IPS-11a (cell line): ENCODE results near the gene DPEP3.

Experiments used
- H3K4me3 ChIP-seq: one replicate; pipeline ENCODE4 v1.5.1; 2013; ENCODE audit warnings: low read depth, low read length, control low read depth

DPEP3 gene

DNA sequence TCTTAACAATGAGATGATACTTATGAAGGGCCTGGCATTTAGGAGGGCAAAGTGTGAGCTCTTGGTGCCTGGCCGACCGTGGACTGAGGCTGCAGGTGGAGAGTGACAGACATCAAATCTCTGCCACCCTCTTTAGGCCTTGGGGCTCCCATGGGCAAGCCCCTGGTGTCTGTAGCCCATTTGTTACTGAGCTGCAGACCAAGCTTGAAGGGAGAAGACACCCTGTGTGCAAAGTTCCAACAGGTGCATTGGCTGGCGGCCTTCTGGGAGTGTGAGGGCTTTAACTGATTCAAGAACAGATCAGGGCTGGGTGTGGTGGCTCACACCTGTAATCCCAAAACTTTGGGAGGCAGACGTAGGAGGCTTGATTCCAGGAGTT is 47.8 kb downstream of the DPEP3 start:
- no peak overlapping the region for H3K4me3 ChIP-seq

DNA sequence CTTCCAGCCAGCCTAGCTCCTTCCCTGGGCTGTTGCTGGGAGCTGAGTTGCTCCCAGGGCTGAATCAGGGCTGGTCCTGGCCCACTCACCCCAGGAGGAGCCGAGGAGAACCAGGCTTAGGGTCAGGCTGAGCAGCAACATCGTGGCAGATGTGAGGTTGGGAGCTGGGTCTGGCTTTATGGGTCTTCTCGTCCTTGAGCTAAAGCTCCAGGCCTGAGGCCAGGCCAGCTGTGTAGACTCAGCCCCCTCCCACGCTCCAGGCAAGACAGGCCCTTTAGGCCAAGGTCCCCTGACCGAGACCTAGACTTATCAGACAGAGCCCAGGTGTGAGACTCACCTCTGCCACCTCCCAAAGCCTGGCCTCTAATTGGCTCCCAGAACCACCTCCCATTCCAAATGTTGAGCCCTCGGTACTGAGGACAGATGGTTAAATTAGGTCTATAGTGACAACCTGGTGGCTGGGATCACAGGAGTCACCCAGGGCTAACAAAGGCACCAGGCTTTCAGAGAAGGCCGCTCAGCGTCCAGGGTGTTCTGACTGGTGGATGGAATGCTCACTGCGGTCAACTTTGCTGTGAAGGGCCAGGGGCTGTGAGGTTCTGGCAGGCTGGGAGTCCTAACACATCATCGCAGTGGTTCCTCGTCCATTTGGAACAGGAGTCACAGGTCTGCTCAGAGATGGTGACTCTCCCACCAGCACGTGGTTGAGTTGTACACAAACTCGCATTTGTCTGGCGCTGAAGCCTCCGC is 48.4 kb downstream of the DPEP3 start, which contains the start of gene CTRL:
CTRL (minus strand) TSS at position 151 of the 750 bp plus-strand sequence; CDS start at position 141, 10 bp downstream.
- no peak within 1 kb of the TSS for H3K4me3 ChIP-seq

DNA sequence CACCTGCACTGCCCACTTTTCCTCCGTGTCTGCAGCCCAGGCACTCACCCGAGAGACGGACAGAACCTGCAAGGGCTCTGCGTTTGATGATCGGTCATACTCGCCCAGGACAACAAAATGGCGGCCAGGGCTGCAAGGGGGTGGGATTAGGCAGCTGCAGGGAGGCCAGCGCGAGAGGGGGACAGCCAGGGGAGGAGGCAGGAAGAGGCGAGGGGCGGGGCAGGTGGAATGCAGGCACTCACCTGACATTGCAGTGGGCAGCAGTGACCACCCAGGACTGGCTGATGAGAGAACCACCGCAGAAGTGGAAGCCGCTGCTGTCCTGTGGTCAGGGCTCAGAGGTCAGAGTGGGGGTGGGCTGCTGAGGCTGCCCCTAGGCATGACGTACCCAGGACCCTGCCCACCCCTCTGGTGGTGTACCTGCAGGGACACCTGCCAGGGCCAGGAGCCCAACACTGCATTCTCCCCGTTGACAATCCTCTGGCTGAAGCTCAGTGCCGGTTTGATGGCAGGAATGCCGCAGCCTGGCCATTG is 49.6 kb downstream of the DPEP3 start:
- no peak overlapping the region for H3K4me3 ChIP-seq

DNA sequence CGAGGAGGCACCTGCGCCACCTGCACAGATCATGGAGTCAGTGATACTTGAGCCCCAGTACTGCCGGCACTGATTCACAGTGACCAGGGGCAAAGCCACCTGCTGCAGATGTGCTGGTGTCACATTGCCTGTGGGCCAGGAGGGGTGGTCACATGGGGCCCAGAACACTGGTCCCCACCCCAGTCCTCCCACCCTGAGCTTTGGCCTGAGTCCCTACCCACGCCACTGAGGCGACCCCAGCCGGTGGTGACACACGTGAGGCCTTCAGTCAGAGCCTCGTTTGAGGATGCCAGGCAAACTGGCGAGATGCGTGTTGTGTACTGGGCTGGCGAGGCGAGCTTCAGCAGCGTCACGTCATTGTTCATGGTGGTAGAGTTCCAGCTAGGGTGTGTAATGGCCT is 50.1 kb downstream of the DPEP3 start:
- no peak overlapping the region for H3K4me3 ChIP-seq

DNA sequence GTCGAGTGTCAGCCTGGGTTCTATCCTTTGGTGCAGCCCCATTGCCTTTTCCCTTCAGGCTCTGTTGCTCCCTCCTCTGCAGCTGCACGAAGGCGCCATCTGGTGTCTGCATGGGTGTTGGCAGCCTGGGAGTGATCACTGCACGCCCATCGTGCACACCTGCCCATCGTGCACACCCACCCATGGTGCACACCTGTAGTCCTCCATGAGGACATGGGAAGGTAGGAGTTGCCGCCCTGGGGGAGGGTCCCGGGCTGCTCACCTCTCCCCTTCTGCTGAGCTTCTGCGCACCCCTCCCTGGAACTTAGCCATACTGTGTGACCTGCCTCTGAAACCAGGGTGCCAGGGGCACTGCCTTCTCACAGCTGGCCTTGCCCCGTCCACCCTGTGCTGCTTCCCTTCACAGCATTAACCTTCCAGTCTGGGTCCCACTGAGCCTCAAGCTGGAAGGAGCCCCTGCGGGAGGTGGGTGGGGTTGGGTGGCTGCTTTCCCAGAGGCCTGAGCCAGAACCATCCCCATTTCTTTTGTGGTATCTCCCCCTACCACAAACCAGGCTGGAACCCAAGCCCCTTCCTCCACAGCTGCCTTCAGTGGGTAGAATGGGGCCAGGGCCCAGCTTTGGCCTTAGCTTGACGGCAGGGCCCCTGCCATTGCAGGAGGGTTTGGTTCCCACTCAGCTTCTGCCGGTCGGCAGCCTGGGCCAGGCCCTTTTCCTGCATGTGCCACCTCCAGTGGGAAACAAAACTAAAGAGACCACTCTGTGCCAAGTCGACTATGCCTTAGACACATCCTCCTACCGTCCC is 51.5 kb downstream of the DPEP3 start:
- H3K4me3 ChIP-seq = no peak overlapping the region

DNA sequence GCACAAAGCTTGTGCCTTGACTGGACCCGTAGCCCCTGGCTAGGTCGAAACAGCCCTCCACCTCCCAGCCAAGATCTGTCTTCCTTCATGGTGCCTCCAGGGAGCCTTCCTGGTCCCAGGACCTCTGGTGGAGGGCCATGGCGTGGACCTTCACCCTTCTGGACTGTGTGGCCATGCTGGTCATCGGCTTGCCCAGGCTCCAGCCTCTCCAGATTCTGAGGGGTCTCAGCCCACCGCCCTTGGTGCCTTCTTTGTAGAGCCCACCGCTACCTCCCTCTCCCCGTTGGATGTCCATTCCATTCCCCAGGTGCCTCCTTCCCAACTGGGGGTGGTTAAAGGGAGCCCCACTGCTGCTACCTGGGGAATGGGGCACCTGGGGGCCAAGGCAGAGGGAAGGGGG is 52.2 kb downstream of the DPEP3 start:
- H3K4me3 ChIP-seq = no peak overlapping the region

DNA sequence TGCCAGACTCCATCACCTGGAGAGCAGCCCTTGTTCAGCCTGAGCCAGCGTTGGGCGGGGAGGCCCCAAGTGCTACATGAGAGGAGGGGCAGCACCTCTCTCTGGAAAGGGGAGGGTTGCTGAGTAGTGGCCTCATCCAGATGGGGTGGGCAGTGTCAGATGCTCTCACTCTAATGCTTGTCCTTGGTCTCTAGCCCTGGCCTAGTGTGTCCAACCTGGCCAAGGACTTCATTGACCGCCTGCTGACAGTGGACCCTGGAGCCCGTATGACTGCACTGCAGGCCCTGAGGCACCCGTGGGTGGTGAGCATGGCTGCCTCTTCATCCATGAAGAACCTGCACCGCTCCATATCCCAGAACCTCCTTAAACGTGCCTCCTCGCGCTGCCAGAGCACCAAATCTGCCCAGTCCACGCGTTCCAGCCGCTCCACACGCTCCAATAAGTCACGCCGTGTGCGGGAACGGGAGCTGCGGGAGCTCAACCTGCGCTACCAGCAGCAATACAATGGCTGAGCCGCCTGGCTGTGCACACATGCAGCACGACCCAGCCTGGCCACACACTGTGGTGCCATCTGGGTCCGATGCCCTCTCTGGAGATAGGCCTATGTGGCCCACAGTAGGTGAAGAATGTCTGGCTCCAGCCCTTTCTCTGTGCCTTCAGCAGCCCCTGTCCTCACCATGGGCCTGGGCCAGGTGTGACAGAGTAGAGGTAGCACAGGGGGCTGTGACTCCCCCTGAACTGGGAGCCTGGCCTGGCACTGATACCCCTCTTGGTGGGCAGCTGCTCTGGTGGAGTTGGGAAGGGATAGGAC is 53.0 kb downstream of the DPEP3 start:
- no peak overlapping the region for H3K4me3 ChIP-seq

DNA sequence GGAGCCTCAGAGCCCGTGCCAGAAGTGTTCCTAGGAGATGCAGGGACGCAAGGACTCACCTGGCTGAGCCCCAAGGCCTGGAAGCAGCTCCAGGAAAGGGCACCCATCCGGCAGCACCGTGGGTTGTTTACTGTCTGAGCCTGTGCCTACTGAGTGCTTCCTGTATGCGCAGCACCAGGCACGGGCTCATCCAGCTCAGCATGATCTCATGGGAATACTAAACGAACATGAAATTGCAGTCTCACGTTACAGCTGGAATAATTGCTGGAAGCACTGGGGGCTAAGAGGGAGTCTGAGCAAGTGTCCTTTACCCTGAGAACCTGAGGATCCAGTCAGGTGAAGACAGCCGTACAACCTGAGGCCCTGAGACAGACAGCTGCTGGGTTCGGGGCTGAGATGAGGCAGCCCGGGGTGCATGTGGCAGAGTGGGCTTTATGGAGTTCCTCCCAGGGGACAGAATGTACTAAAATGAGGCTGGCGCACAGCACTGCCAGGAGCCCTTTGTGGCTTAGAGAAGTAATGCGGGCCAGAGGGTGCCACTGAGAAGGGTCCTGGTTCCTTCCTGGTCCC is 54.0 kb downstream of the DPEP3 start:
- H3K4me3 ChIP-seq = no peak overlapping the region
